Heart right ventricle (tissue), 16 donors: Measurements from ENCODE around the gene TOX2. TPM values are rescaled to one million over a fixed set of nuclear protein-coding genes. Genes with fewer than 3 reads are reported as not detected.

ENCODE experiments used
- ATAC-seq, 8 donors: fragments of 200-7000 bp; cut with Tn5 transposase; one replicate each; pipeline ENCODE4 v1.9.1; 2020; ENCODE audit warnings: mild to moderate bottlenecking in 8 of 8, moderate library complexity in 8 of 8, moderate number of reproducible peaks in 1 of 8
- DNase-seq, 2 donors: peaks; one replicate each; pipeline ENCODE4 v3.0.0-alpha.2; 2020
- H3K27ac ChIP-seq, 10 donors: fragments of 200-600 bp; sonication (generic) in 2 of 10; one replicate each; pipeline versions ENCODE4 v1.5.0 to v1.8.0; 2020 to 2022; ENCODE audit warnings: mild to moderate bottlenecking in 3 of 10
- H3K27me3 ChIP-seq, 7 donors: fragments of 200-600 bp; one replicate each; pipeline ENCODE4 v1.8.0; 2021 to 2022; ENCODE audit warnings: mild to moderate bottlenecking in 2 of 7
- H3K36me3 ChIP-seq, 9 donors: fragments of 200-600 bp; sonication (generic) in 1 of 9; one replicate each; pipeline versions ENCODE4 v1.5.0 to v1.8.0; 2020 to 2022; ENCODE audit warnings: mild to moderate bottlenecking in 2 of 9
- H3K4me1 ChIP-seq, 9 donors: fragments of 200-600 bp; sonication (generic) in 1 of 9; one replicate each; pipeline versions ENCODE4 v1.5.0 to v1.8.0; 2020 to 2022; ENCODE audit warnings: mild to moderate bottlenecking in 4 of 9
- H3K4me3 ChIP-seq, 10 donors: fragments of 200-600 bp; sonication (generic) in 2 of 10; one replicate each; pipeline versions ENCODE4 v1.5.0 to v1.8.0; 2020 to 2022; ENCODE audit warnings: mild to moderate bottlenecking in 7 of 10, moderate library complexity in 2 of 10
- H3K9me3 ChIP-seq, 11 donors: fragments of 200-600 bp in 10 of 11; sonication (generic) in 2 of 11; one replicate each; pipeline versions ENCODE4 v1.5.0 to v1.8.0; 2013 to 2022; ENCODE audit warnings: mild to moderate bottlenecking in 2 of 11, control low read depth in 1 of 11, moderate library complexity in 1 of 11
- whole genome bisulfite sequencing, 2 donors: extraction: QIAGEN DNeasy Blood & Tissue Kit; methylation state at CpG; one replicate each; pipeline ENCODE4 v1.1.7; 2013; ENCODE audit warnings: inconsistent platforms in 1 of 2; 5-methylcytosine and 5-hydroxymethylcytosine counted together
- intact Hi-C, 10 donors: fragments of 100-400 bp; cut with DNase I; formaldehyde crosslinking; loops; one replicate each; pipeline versions ENCODE4 v1.11.1 to v1.14.2; 2022
- polyA plus RNA-seq, 2 donors: library from polyadenylated mRNA; stranded (reverse); fragments of 200-250 nt; gene quantifications; one replicate each; pipeline ENCODE4 v1.2.3, GENCODE V29; 2013
- total RNA-seq, 10 donors: library from RNA; stranded (reverse); fragmentation: NEBNext Ultra II Directional in 3 of 10; extraction: Animal tissue kit (Norgen Biotek cat#: 25700) in 3 of 10; gene quantifications; one replicate each; pipeline versions ENCODE4 v1.2.1 to v1.2.4, GENCODE V29; 2021 to 2023
- TF ChIP-seq, protein P1 (sequence below), 9 donors: fragments of 200-600 bp; sonication (generic) in 2 of 9; IDR thresholded peaks; one replicate each; pipeline versions ENCODE4 v1.5.0 to v1.8.0; 2021 to 2022; ENCODE audit warnings: antibody characterized with exemption in 9 of 9, mild to moderate bottlenecking in 5 of 9, moderate library complexity in 1 of 9
- donor health status: Arrhythmogenic right ventricular cardiomyopathy.
- donor health status: ischemic (EF 13 %, LVEDD 7.1; RV severe dilation, severe dysfunction).
- donor health status: healthy with polysubstance abuse.
- donor health status: DM: no; HTN: yes; CAD: no.
- donor health status: DM: no; HTN: no; CAD: no.
- donor health status: ischemic (EF 25% LVEDD 6.9; RV normal size, moderate dysfunction).
- donor health status: ischemic (EF 25% LVEDD 5.7; RV mildly dilated, moderate dysfunction).
- donor health status: healthy.
- donor health status: DM: yes; HTN: yes; CAD: no.
- donor health status: Ischemic cardiomyopathy.
- donor health status: ischemic (EF 35%, LVEDD 5.7; RV mildly dilated, moderate dysfunction).
- donor health status: nonischemic (EF 11% LVEDD 7.7; RV severe dilation, severe dysfunction).
- donor health status: DM: yes; HTN: yes; CAD: no.
- donor health status: PGD.
- donor health status: ischemic (EF 29% LVEDD 5.4; RV normal size, mild dysfunction).
- donor health status: nonischemic (EF 23%, LVEDD 6.1; RV moderate dilation, normal function).

Gene TOX2
- total and polyA plus RNA-seq, 12 donors: 0.25 to 2.0 (median 1.1) TPM

DNA sequence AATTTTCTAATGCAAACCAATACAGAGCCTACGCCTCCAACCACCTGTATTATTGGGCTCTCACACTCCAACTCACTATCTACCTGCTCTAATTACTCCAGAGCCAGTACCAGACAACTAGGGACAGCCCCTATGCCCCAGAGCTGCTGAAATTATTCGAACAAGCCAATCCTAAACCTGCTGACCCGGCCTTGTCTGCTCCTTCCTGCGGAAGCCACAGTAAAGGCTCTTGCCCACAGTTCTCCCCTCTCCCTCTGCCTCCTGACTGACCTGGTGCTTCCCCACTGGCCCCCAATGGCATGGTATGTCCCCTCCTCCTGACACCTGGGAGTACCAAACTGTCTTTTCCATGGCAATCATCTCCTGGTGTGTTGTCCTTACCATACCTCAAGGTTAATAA is 4.1 kb upstream of the TOX2 start:
- intact Hi-C loops: no loop called here
- peaks cover 0 to 56% (median 32%) of the 10 kb centered on the region in 11 donors for H3K9me3 ChIP-seq
- peaks cover 0 to 11% (median 0%) of the 10 kb centered on the region in 9 donors for H3K4me1 ChIP-seq

DNA sequence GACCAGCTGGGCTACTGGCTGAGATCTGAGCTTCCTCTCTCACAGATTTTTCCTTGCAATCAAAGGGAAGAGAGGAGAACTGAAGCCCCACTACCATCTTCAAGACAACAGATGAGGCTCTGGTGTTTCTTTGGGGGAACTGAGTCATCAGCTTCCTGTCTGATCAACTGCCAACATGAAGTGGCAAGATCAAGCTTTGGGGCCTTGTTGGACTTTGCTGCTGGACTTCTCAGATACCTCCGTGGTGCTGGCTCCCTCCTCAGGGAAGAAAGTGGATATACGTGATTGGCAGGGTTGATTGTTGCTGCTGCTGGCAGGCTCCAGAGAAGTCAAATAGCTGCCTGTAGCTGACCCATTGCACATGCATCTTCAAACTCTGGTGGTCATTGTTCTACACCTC is 3.6 kb upstream of the TOX2 start:
- DNase-seq (no peak), ATAC-seq (no peak)
- TF ChIP-seq, protein P1, sequence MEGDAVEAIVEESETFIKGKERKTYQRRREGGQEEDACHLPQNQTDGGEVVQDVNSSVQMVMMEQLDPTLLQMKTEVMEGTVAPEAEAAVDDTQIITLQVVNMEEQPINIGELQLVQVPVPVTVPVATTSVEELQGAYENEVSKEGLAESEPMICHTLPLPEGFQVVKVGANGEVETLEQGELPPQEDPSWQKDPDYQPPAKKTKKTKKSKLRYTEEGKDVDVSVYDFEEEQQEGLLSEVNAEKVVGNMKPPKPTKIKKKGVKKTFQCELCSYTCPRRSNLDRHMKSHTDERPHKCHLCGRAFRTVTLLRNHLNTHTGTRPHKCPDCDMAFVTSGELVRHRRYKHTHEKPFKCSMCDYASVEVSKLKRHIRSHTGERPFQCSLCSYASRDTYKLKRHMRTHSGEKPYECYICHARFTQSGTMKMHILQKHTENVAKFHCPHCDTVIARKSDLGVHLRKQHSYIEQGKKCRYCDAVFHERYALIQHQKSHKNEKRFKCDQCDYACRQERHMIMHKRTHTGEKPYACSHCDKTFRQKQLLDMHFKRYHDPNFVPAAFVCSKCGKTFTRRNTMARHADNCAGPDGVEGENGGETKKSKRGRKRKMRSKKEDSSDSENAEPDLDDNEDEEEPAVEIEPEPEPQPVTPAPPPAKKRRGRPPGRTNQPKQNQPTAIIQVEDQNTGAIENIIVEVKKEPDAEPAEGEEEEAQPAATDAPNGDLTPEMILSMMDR (IDR thresholded peaks at IDR 0.05): peak in 1 of 9 donors; percentile 11
- Histone ChIP-seq H3K27ac (no peak overlapping the region), H3K4me1 (peaks cover 0 to 16% (median 4%) of the 10 kb centered on the region in 9 donors), H3K4me3 (no peak overlapping the region), H3K27me3 (peaks cover 0 to 44% (median 23%) of the 10 kb centered on the region in 7 donors), H3K9me3 (peaks cover 0 to 56% (median 32%) of the 10 kb centered on the region in 11 donors), H3K36me3 (no peaks in the 10 kb centered on the region)
- WGBS, 2 donors: 35 to 47% methylated on average over 2 of the region's 2 CpGs
- intact Hi-C loops: no loop called here

More for the DNA sequence above, 4.1 kb upstream of the TOX2 start:
- no peak for ATAC-seq
- Histone ChIP-seq H3K4me3 (no peak overlapping the region), H3K27ac (no peak overlapping the region), H3K27me3 (peaks cover 0 to 39% (median 18%) of the 10 kb centered on the region in 7 donors), H3K36me3 (no peaks in the 10 kb centered on the region)
- TF ChIP-seq, protein P1 (IDR thresholded peaks at IDR 0.05): no peak
- no peak for DNase-seq
- 67 to 82% methylated on average over 4 of the region's 4 CpGs for WGBS, 2 donors

DNA sequence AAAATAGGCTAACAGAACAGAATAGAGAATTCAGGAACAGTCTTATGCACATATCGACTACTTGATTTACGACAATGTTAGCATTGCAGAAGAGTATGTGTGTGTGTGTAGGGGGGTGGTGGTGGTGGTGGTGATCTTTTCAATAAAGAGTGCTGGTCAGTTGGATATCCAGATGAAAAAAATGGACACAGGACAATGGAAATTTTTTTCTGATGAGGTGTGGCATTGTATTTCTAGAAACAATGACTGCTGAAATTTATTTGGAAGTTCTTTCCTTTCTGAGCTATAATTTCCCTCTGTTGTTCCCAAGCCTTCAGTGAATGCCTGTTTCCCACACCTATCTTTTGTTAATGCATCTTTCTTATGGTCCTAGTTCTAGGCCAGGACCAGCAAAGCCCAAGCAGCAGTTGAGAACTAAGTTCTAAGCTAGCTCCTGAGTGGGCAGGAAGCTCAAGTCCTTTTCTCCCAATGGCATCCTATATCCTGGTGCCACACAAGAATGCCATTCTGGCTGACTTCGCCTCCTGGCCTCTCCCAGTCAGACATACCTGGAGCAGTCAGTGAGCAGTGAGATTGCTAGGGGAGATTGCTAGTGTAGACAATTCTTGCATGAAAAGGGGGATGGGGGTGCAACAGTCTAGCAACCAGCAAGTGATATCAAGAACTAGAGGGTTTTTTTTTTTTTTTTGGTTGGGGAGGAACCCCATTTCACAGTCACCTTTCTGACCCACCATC is 1.2 kb upstream of the TOX2 start:
- Histone ChIP-seq H3K27ac (no peak overlapping the region), H3K4me1 (peaks cover 0 to 26% (median 7%) of the 10 kb centered on the region in 9 donors), H3K4me3 (no peak overlapping the region), H3K9me3 (peaks cover 0 to 41% (median 17%) of the 10 kb centered on the region in 11 donors), H3K27me3 (peaks cover 0 to 68% (median 41%) of the 10 kb centered on the region in 7 donors), H3K36me3 (no peaks in the 10 kb centered on the region)
- intact Hi-C loops: no loop called here
- no peak for DNase-seq
- 93 to 98% methylated on average over 3 of the region's 3 CpGs for WGBS, 2 donors
- no peak for ATAC-seq
- TF ChIP-seq, protein P1 (IDR thresholded peaks at IDR 0.05): no peak

DNA sequence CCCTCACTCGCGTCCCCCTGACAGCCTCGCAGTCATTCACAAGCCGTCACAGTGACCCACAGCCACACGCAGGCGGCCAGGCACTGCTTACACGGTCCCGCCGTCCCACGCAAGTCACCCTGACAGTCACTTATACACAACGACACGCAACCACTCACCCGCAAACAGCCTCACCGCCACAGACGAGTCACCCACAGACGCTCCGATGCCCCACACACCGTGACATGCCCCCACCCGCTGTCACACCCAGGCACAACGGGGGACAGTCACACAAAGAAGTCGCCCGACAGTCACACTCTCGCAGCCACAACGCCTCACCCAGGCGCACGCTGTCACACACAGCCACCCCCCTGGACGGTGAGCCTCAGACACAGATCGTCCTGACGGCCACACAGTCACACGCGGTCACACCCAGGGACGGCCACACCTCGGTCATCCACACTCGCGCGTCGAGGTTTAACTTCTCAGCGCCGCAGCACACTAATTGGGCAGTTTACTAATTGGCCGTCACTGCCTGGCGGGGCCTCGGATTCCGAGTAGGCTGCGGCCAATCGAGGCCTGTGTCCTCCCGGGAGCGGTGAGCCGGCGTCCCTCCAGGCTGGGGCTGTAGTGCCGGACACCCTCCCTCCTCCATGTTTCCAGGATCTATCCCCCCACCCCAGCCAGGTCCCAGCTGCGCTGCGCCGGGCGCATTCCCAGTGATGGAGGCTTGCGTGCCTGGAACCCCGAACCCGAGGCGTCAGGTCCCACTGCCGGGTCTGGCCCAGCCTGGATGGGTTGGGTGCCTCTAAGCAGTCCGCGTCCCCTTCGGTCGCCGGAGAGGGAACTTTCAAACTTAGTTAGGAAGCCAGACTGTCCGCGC is 790 bp downstream of the TOX2 start:
- peak in 7 of 8 donors; percentile 21 to 58 (median 36) for ATAC-seq
- H3K36me3 ChIP-seq: no peaks in the 10 kb centered on the region
- H3K4me3 ChIP-seq: peak overlapping the region; percentile 10 to 52 (median 43)
- TF ChIP-seq, protein P1 (IDR thresholded peaks at IDR 0.05): no peak
- DNase-seq: peak in 1 of 2 donors; percentile 31
- peaks cover 0 to 83% (median 50%) of the 10 kb centered on the region in 7 donors for H3K27me3 ChIP-seq
- intact Hi-C loops: no loop called here
- H3K4me1 ChIP-seq: peaks cover 0 to 26% (median 7%) of the 10 kb centered on the region in 9 donors
- peak overlapping the region in 2 of 10 donors; percentile 15 to 26 for H3K27ac ChIP-seq
- 3% methylated on average over 66 of the region's 66 CpGs for WGBS, 2 donors
- peaks cover 0 to 34% (median 17%) of the 10 kb centered on the region in 11 donors for H3K9me3 ChIP-seq
